HCT116 (cell line): ENCODE measurements around the gene CDK5R1. TPM values are rescaled to one million over a fixed set of nuclear protein-coding genes. Genes with fewer than 3 reads are reported as not detected.

ENCODE experiments used
- ATAC-seq: fragments of 200-7000 bp; cut with Tn5 transposase; 2 replicates; pipeline ENCODE4 v1.9.1; 2020; ENCODE audit warnings: mild to moderate bottlenecking, moderate library complexity
- BruUV-seq: library from RNA; stranded (reverse); fragments of 400-500 nt; replicated peaks from 2 replicates; lab custom pipeline; 2021; lab: Mats Ljungman, UMichigan
- CTCF ChIA-PET: fragments of 300-600 bp; sonication (Branson Sonifier 250); formaldehyde crosslinking; loops from one replicate; lab custom pipeline; 2021; ENCODE audit warnings: antibody characterized with exemption; lab: Charles Lee
- POLR2A ChIA-PET: fragments of 300-600, 350-600 bp; sonication (Branson Sonifier 250); formaldehyde crosslinking; loops from one replicate; lab custom pipeline; 2021; ENCODE audit warnings: antibody characterized with exemption; lab: Charles Lee
- RAD21 ChIA-PET, 2 experiments: fragments of 300-600 bp; sonication (Branson Sonifier 250); formaldehyde crosslinking; loops; one replicate each; lab custom pipeline; 2023; ENCODE audit warnings: low total read pairs in 2 of 2; ENCODE audit not compliant: uncharacterized antibody in 2 of 2, unreplicated experiment in 2 of 2, low non-redundant PET in 1 of 2; lab: Charles Lee
- DNase-seq: peaks from one replicate; pipeline ENCODE4 v3.0.0-alpha.2; 2010; ENCODE audit warnings: low read depth, low spot score
- H2AFZ ChIP-seq: fragments of 200-600 bp; shearing (Covaris generic), sonication (generic); 2 replicates; pipeline ENCODE4 v1.6.1; 2017; ENCODE audit warnings: low read depth, mixed run types, mixed read lengths, antibody characterized with exemption, low read length; ENCODE audit not compliant: poor library complexity, severe bottlenecking
- H3K27ac ChIP-seq: 2 replicates; pipeline ENCODE4 v1.5.1; 2012; ENCODE audit warnings: low read depth, low read length
- H3K27me3 ChIP-seq: fragments of 200-600 bp; sonication (generic); 2 replicates; pipeline ENCODE4 v1.6.1; 2016; ENCODE audit warnings: mixed run types, low read length, mixed read lengths; ENCODE audit not compliant: insufficient read depth
- H3K36me3 ChIP-seq, 2 experiments: fragments of 200-500 bp in 1 of 2; fragments of 200-600 bp in 1 of 2; sonication (Bioruptor generic) in 1 of 2; sonication (generic) in 1 of 2; 2 replicates each; pipeline versions ENCODE4 v1.5.1 to v1.6.1; 2014 to 2016; ENCODE audit warnings: low read length in 2 of 2, inconsistent platforms in 1 of 2, mixed read lengths in 1 of 2, mixed run types in 1 of 2; ENCODE audit not compliant: insufficient read depth in 2 of 2, control insufficient read depth in 1 of 2
- H3K4me1 ChIP-seq, 2 experiments: fragments of 200-600 bp in 1 of 2; sonication (generic) in 1 of 2; 2 replicates each; pipeline versions ENCODE4 v1.5.1 to v1.6.1; 2012 to 2017; ENCODE audit warnings: low read length in 2 of 2, inconsistent platforms in 1 of 2, mild to moderate bottlenecking in 1 of 2, mixed read lengths in 1 of 2, mixed run types in 1 of 2, moderate library complexity in 1 of 2; ENCODE audit not compliant: insufficient read depth in 2 of 2, control insufficient read depth in 1 of 2
- H3K4me2 ChIP-seq: fragments of 200-600 bp; sonication (generic); 2 replicates; pipeline ENCODE4 v1.6.1; 2017; ENCODE audit warnings: mixed run types, low read length, mixed read lengths
- H3K4me3 ChIP-seq, 2 experiments: fragments of 200-600 bp in 1 of 2; sonication (generic) in 1 of 2; replicated peaks in 1 of 2; 2 replicates each; pipeline ENCODE4 v1.5.1; 2011 to 2016; ENCODE audit warnings: low read length in 2 of 2, control low read depth in 1 of 2, low read depth in 1 of 2, mild to moderate bottlenecking in 1 of 2, mixed read lengths in 1 of 2, mixed run types in 1 of 2
- H3K79me2 ChIP-seq: fragments of 200-600 bp; sonication (generic); 2 replicates; pipeline ENCODE4 v1.6.1; 2017; ENCODE audit warnings: mild to moderate bottlenecking, mixed run types, low read length, moderate library complexity, mixed read lengths; ENCODE audit not compliant: insufficient read depth
- H3K9ac ChIP-seq: fragments of 200-600 bp; sonication (generic); 2 replicates; pipeline ENCODE4 v1.6.1; 2016; ENCODE audit warnings: low read length, mixed read lengths
- H3K9me2 ChIP-seq: fragments of 200-600 bp; sonication (generic), shearing (Covaris generic); 2 replicates; pipeline ENCODE4 v1.6.1; 2017; ENCODE audit warnings: mixed run types, mild to moderate bottlenecking, moderate library complexity; ENCODE audit not compliant: insufficient read depth
- H3K9me3 ChIP-seq, 2 experiments: fragments of 200-500 bp in 1 of 2; fragments of 200-600 bp in 1 of 2; sonication (Bioruptor generic) in 1 of 2; sonication (generic) in 1 of 2; 2 replicates each; pipeline ENCODE4 v1.6.1; 2014 to 2017; ENCODE audit warnings: low read length in 2 of 2, mixed read lengths in 2 of 2, inconsistent platforms in 1 of 2, low read depth in 1 of 2, mild to moderate bottlenecking in 1 of 2, mixed run types in 1 of 2, moderate library complexity in 1 of 2; ENCODE audit not compliant: control insufficient read depth in 1 of 2, insufficient read depth in 1 of 2
- H4K20me1 ChIP-seq: fragments of 200-600 bp; sonication (generic), shearing (Covaris generic); 2 replicates; pipeline ENCODE4 v1.6.1; 2017; ENCODE audit warnings: mixed run types, mild to moderate bottlenecking, moderate library complexity; ENCODE audit not compliant: insufficient read depth
- CEBPB ChIP-seq: IDR thresholded peaks from 2 replicates; pipeline ENCODE4 v1.6.1; 2012; ENCODE audit warnings: low read depth
- EGR1 ChIP-seq: IDR thresholded peaks from 2 replicates; pipeline ENCODE4 v1.6.1; 2012; ENCODE audit warnings: low read depth
- EZH2 ChIP-seq: fragments of 200-600 bp; sonication (generic); IDR thresholded peaks from 2 replicates; pipeline ENCODE4 v1.6.1; 2017; ENCODE audit warnings: antibody characterized with exemption, mixed run types
- RAD21 ChIP-seq: IDR thresholded peaks from 2 replicates; pipeline ENCODE4 v1.6.1; 2012; ENCODE audit warnings: low read depth, mild to moderate bottlenecking
- TCF7L2 ChIP-seq: IDR thresholded peaks from 2 replicates; pipeline ENCODE4 v1.7.0; 2011; ENCODE audit warnings: borderline replicate concordance, inconsistent platforms; ENCODE audit not compliant: insufficient read depth, insufficient read length; ENCODE audit errors: extremely low read depth
- intact Hi-C: fragments of 100-400 bp; cut with micrococcal nuclease; formaldehyde crosslinking; loops from 2 replicates; pipeline ENCODE4 v1.10.0; 2022
- total RNA-seq: library from RNA; stranded (reverse); gene quantifications from one replicate; pipeline ENCODE4 v1.2.1, GENCODE V29; 2021; ENCODE audit not compliant: unreplicated experiment
- TF ChIP-seq, protein P1 (sequence below), 3 experiments: fragments of 200-600 bp in 1 of 3; sonication (generic) in 1 of 3; IDR thresholded peaks in 2 of 3; conservative IDR thresholded peaks in 1 of 3; 2 replicates each; pipeline ENCODE4 v1.5.1; 2012 to 2017; ENCODE audit warnings: low read depth in 2 of 3, low read length in 2 of 3, antibody characterized with exemption in 1 of 3, borderline replicate concordance in 1 of 3, control low read depth in 1 of 3, mild to moderate bottlenecking in 1 of 3, mixed read lengths in 1 of 3, mixed run types in 1 of 3, moderate library complexity in 1 of 3; ENCODE audit not compliant: insufficient read depth in 1 of 3

CDK5R1 gene
- total RNA-seq, 1 experiment from 2014 or later = 5.4 TPM

DNA sequence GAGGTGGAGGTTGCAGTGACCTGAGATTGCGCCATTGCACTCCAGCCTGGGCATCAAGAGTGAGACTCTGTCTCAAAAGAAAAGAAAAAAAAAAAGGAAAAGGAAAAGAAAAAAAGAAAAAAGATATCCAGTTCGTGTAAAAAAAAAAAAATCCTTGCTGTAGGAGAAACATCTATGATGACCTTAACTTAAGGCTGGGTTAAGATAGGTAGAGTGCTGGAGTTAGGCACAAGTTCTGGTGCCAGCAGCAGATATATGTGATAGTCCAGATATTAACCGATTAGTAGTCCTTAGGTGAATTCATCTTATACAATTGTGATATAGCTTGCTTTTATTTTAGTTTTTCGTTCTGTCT, 25.3 kb upstream of the CDK5R1 start (continued):
- TF ChIP-seq TCF7L2 (no peak), EGR1 (no peak), CEBPB (no peak)

DNA sequence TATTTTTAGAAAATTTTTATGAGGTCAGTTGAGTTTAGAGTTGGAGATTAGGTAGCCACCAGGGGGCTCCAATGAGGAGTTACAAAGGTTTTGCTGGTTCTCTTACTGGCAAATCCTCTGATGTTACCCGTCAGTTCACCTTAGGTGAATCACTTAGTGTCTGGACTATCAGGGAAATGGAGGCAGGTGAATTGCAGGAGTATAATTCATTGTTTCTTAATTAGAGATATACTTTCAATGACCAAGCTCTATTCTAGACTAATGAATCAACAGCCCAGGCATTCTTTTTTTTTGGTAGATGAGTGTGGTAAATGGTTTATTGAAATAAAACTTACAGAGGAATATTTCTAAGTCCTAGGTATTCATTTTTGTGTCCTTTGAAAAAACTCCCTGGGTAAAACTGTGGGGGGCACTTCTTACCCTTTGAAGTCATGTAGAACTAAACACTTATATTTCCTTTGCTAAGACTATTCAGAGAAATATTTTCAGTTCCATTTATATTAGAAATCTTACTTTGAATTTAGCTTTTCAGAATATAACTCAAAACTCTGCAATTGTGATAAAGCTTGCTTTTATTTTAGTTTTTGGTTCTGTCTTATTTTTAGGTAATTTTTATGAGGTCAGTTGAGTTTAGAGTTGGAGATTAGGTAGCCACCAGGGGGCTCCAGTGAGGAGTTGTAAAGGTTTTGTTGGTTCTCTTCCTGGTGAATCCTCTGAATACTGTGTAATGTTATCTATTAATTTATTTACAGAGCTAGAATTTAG, 24.8 kb upstream of the CDK5R1 start:
- Histone ChIP-seq H3K9me3 (no peaks in the 10 kb centered on the region), H3K27ac (no peak overlapping the region), H2AFZ (no peak overlapping the region), H3K9me2 (no peaks in the 10 kb centered on the region), H3K36me3 (peaks cover 40 to 54% of the 10 kb centered on the region in 2 experiments; a peak in 3 of 4 replicates), H4K20me1 (peaks cover 13% of the 10 kb centered on the region), H3K4me3 (no peak overlapping the region), H3K27me3 (no peaks in the 10 kb centered on the region), H3K4me1 (peaks cover 4 to 5% of the 10 kb centered on the region in 2 experiments; a peak in 2 of 4 replicates), H3K9ac (no peak overlapping the region), H3K4me2 (no peak overlapping the region), H3K79me2 (peaks cover 98% of the 10 kb centered on the region)
- intact Hi-C loops = loop anchor here (1.0 to 10.0 kb wide), 3 partner anchors 147 to 293 kb away; no protein-coding TSS in a partner anchor
- TF ChIP-seq EZH2 (no peak), TCF7L2 (peak; percentile 20), RAD21 (peak; percentile 33; the same call in 1 of the 2 replicates), CEBPB (no peak)
- TF ChIP-seq, protein P1, sequence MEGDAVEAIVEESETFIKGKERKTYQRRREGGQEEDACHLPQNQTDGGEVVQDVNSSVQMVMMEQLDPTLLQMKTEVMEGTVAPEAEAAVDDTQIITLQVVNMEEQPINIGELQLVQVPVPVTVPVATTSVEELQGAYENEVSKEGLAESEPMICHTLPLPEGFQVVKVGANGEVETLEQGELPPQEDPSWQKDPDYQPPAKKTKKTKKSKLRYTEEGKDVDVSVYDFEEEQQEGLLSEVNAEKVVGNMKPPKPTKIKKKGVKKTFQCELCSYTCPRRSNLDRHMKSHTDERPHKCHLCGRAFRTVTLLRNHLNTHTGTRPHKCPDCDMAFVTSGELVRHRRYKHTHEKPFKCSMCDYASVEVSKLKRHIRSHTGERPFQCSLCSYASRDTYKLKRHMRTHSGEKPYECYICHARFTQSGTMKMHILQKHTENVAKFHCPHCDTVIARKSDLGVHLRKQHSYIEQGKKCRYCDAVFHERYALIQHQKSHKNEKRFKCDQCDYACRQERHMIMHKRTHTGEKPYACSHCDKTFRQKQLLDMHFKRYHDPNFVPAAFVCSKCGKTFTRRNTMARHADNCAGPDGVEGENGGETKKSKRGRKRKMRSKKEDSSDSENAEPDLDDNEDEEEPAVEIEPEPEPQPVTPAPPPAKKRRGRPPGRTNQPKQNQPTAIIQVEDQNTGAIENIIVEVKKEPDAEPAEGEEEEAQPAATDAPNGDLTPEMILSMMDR (IDR thresholded peaks at IDR 0.05 in 2 of 3, conservative IDR thresholded peaks at IDR 0.05 in 1 of 3; ENCODE audit: borderline replicate concordance in 1 of 3, insufficient read depth in 1 of 3, low read depth in 2 of 3, low read length in 2 of 3) = peak; percentile 53 to 78 (median 70)
- POLR2A ChIA-PET = interaction anchor here (1.6 kb wide), 1 partner anchor 18 kb away, joined by 3 read pairs; the partner anchor contains the start of gene PSMD11
- DNase-seq (peak; percentile 51), ATAC-seq (peak; percentile 88)
- no TSS peak for BruUV-seq
- CTCF ChIA-PET = interaction anchor here (0.9 to 2.9 kb wide), 21 partner anchors 9 to 1289 kb away, joined by 3 to 30 read pairs (median 5); partner anchors contain the start of genes CDK5R1 and PSMD11
- RAD21 ChIA-PET = interaction anchor here in 1 of 2 experiments (0.7 kb wide), 1 partner anchor 209 kb away, joined by 3 read pairs; no protein-coding TSS in a partner anchor
